CD14-positive monocyte (primary cell): ENCODE results near the gene DDX10. TPM values are rescaled to one million over a fixed set of nuclear protein-coding genes. Genes with fewer than 3 reads are reported as not detected.

ENCODE experiments used
- DNase-seq, 3 donors: peaks; one replicate each; pipeline ENCODE4 v3.0.0-alpha.2; 2011 to 2022
- H2AFZ ChIP-seq: 2 replicates; pipeline ENCODE4 v1.6.0; 2012; ENCODE audit warnings: mild to moderate bottlenecking, low read depth, low read length, inconsistent platforms; ENCODE audit not compliant: insufficient read depth, poor library complexity, severe bottlenecking
- H3K27ac ChIP-seq, 2 donors: 1 replicate in 1 of 2; 2 replicates in 1 of 2; pipeline ENCODE4 v1.5.1; 2012 to 2013; ENCODE audit warnings: low read length in 2 of 2, control low read depth in 1 of 2, inconsistent platforms in 1 of 2, low read depth in 1 of 2, mild to moderate bottlenecking in 1 of 2
- H3K27me3 ChIP-seq, 2 donors: one replicate each; pipeline versions ENCODE4 v1.6.0 to v1.6.1; 2011 to 2013; ENCODE audit warnings: low read length in 2 of 2; ENCODE audit not compliant: control insufficient read depth in 2 of 2, insufficient read depth in 2 of 2
- H3K36me3 ChIP-seq, 2 donors: replicated peaks in 1 of 2; 1 replicate in 1 of 2; 2 replicates in 1 of 2; pipeline versions ENCODE4 v1.5.1 to v1.6.1; 2012 to 2013; ENCODE audit warnings: low read length in 2 of 2, control low read depth in 1 of 2, inconsistent platforms in 1 of 2, mild to moderate bottlenecking in 1 of 2; ENCODE audit not compliant: insufficient read depth in 2 of 2, control insufficient read depth in 1 of 2
- H3K4me1 ChIP-seq, 2 donors: 1 replicate in 1 of 2; 2 replicates in 1 of 2; pipeline versions ENCODE4 v1.5.1 to v1.6.1; 2012 to 2013; ENCODE audit warnings: low read length in 2 of 2, control low read depth in 1 of 2, inconsistent platforms in 1 of 2, mild to moderate bottlenecking in 1 of 2, moderate library complexity in 1 of 2; ENCODE audit not compliant: insufficient read depth in 2 of 2, control insufficient read depth in 1 of 2
- H3K4me2 ChIP-seq: replicated peaks from 2 replicates; pipeline ENCODE3; 2012; ENCODE audit warnings: low read length, moderate library complexity, mild to moderate bottlenecking; ENCODE audit not compliant: poor library complexity, severe bottlenecking; ENCODE audit errors: extremely low read depth
- H3K4me3 ChIP-seq, 3 experiments: fragments of 200-600 bp in 1 of 3; sonication (generic) in 1 of 3; replicated peaks in 1 of 3; 1 replicate in 2 of 3; 2 replicates in 1 of 3; pipeline ENCODE4 v1.5.1; 2011 to 2013; ENCODE audit warnings: low read length in 3 of 3, mild to moderate bottlenecking in 3 of 3, control low read depth in 2 of 3, low read depth in 2 of 3, inconsistent platforms in 1 of 3, moderate library complexity in 1 of 3
- H3K79me2 ChIP-seq: 2 replicates; pipeline ENCODE4 v1.6.0; 2012; ENCODE audit warnings: mild to moderate bottlenecking, control low read depth, inconsistent platforms, low read length, moderate library complexity; ENCODE audit not compliant: insufficient read depth
- H3K9ac ChIP-seq: 2 replicates; pipeline ENCODE4 v1.6.0; 2017; ENCODE audit warnings: low read length, mild to moderate bottlenecking; ENCODE audit not compliant: insufficient read depth, poor library complexity, severe bottlenecking
- H3K9me3 ChIP-seq, 2 donors: replicated peaks in 1 of 2; 1 replicate in 1 of 2; 2 replicates in 1 of 2; pipeline versions ENCODE4 v1.5.1 to v1.6.1; 2012 to 2013; ENCODE audit warnings: low read length in 2 of 2, control low read depth in 1 of 2; ENCODE audit not compliant: control insufficient read depth in 1 of 2, insufficient read depth in 1 of 2
- H4K20me1 ChIP-seq: 2 replicates; pipeline ENCODE4 v1.6.0; 2012; ENCODE audit warnings: mild to moderate bottlenecking, low read length, control low read depth, moderate library complexity; ENCODE audit not compliant: insufficient read depth
- H3K27ac Mint-ChIP-seq, 7 donors: one replicate each; pipeline ENCODE4 v1.8.0; 2020; ENCODE audit warnings: mild to moderate bottlenecking in 7 of 7, mixed read lengths in 7 of 7, moderate library complexity in 6 of 7, inconsistent platforms in 2 of 7
- H3K27me3 Mint-ChIP-seq, 3 donors: one replicate each; pipeline ENCODE4 v1.8.0; 2021 to 2022; ENCODE audit warnings: low read depth in 3 of 3, mild to moderate bottlenecking in 3 of 3, mixed read lengths in 3 of 3, moderate library complexity in 3 of 3, inconsistent platforms in 1 of 3
- H3K36me3 Mint-ChIP-seq, 2 donors: one replicate each; pipeline ENCODE4 v1.8.0; 2020; ENCODE audit warnings: mixed read lengths in 2 of 2, inconsistent platforms in 1 of 2, mild to moderate bottlenecking in 1 of 2
- H3K4me1 Mint-ChIP-seq: one replicate; pipeline ENCODE4 v1.8.0; 2020; ENCODE audit warnings: mild to moderate bottlenecking, mixed read lengths
- H3K4me3 Mint-ChIP-seq, 2 donors: one replicate each; pipeline ENCODE4 v1.8.0; 2020; ENCODE audit warnings: mild to moderate bottlenecking in 2 of 2, mixed read lengths in 2 of 2, moderate library complexity in 1 of 2
- H3K9me3 Mint-ChIP-seq, 7 donors: one replicate each; pipeline ENCODE4 v1.8.0; 2020 to 2022; ENCODE audit warnings: mixed read lengths in 7 of 7, mild to moderate bottlenecking in 6 of 7, moderate library complexity in 6 of 7, inconsistent platforms in 2 of 7
- CTCF ChIP-seq: fragments of 200-600 bp; IDR thresholded peaks from one replicate; pipeline ENCODE4 v1.8.0; 2022; ENCODE audit warnings: antibody characterized with exemption, mild to moderate bottlenecking
- WGBS: methylation state at CpG from one replicate; pipeline ENCODE4 v1.1.5; 2013; ENCODE audit warnings: missing lambda C conversion rate; ENCODE audit not compliant: insufficient coverage; 5-methylcytosine and 5-hydroxymethylcytosine counted together
- intact Hi-C, 2 donors: fragments of 100-400 bp; cut with micrococcal nuclease; formaldehyde crosslinking; loops; one replicate each; pipeline versions ENCODE4 v1.15.0 to v1.15.1; 2023
- polyA plus RNA-seq, 3 donors: library from polyadenylated mRNA; depleted of rRNA in 1 of 3; unstranded in 2 of 3; stranded (reverse) in 1 of 3; fragments of 300-500 nt in 2 of 3; fragments of >200 nt in 1 of 3; fragmentation: Illumina TruSeq in 2 of 3; gene quantifications; 1 replicate in 2 of 3; 2 replicates in 1 of 3; pipeline ENCODE4 v1.2.3, GENCODE V29; 2012 to 2021

Gene DDX10
- polyA plus RNA-seq, 3 donors, result 5.0 to 6.3 (median 5.3) TPM

DNA sequence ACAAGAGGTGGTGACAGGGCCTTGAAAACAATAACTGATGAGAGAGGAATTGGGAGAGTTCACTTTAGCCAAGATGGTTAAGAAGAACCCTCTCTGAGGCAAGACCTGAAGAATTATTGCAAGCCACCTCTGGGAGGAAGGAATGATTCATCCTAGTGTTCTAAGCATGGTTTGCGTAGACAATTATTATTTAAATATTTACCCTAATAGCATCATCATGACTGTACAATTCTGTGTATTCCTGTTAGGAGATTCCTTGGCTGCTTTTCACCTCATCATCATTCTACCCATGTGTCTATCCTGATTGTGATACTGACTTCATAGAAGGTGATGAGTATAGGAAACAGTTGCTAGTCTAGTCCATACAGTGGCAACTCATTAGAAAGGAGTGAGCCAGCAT is 264.4 kb downstream of the DDX10 start:
- Mint-ChIP-seq H3K4me1 (no peaks in the 10 kb centered on the region), H3K4me3 (no peak overlapping the region), H3K27ac (peak overlapping the region in 1 of 7 donors; percentile 25), H3K9me3 (peaks cover 0 to 2% (median 0%) of the 10 kb centered on the region in 7 donors), H3K27me3 (peaks cover 0 to 2% (median 0%) of the 10 kb centered on the region in 3 donors), H3K36me3 (peaks cover 2 to 3% of the 10 kb centered on the region in 2 donors)
- H3K4me3 ChIP-seq, result no peak overlapping the region
- no peak overlapping the region for H3K27ac ChIP-seq
- H4K20me1 ChIP-seq, result no peaks in the 10 kb centered on the region
- no peak overlapping the region for H3K9ac ChIP-seq
- no peaks in the 10 kb centered on the region for H3K27me3 ChIP-seq
- no peak overlapping the region for H2AFZ ChIP-seq
- no peak overlapping the region for H3K4me2 ChIP-seq
- intact Hi-C loops, result no loop called here
- no peaks in the 10 kb centered on the region for H3K4me1 ChIP-seq
- H3K79me2 ChIP-seq, result no peaks in the 10 kb centered on the region
- DNase-seq, result peak in 1 of 3 donors; percentile 9
- TF ChIP-seq CTCF, result no peak
- no peaks in the 10 kb centered on the region for H3K36me3 ChIP-seq
- no peaks in the 10 kb centered on the region for H3K9me3 ChIP-seq
- no CpG with 5 or more reads among the region's 1 CpG for WGBS

DNA sequence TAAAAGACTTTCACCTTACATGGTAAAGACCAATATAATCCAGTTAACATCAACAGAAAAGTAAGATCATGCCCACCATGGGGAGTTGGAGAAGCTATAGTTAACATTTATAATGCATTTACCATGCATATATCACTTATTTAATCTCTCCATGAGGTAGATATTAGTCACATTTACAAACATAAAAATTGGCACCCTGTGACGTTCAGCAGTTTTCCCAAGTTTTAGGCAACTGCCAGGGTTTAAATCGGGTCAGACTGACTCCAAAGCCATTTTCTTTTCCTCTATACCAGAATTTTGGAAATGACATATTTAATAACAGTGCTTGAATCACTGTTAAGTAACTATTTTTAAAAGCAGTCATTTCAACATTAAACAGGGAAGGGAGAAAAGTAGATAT is 266.3 kb downstream of the DDX10 start:
- Mint-ChIP-seq H3K27me3 (peaks cover 0 to 2% (median 0%) of the 10 kb centered on the region in 3 donors), H3K27ac (no peak overlapping the region), H3K4me1 (no peaks in the 10 kb centered on the region), H3K9me3 (peaks cover 0 to 2% (median 0%) of the 10 kb centered on the region in 7 donors), H3K36me3 (peaks cover 2 to 5% of the 10 kb centered on the region in 2 donors), H3K4me3 (no peak overlapping the region)
- Histone ChIP-seq H3K27ac (no peak overlapping the region), H3K27me3 (no peaks in the 10 kb centered on the region), H2AFZ (no peak overlapping the region), H3K79me2 (no peaks in the 10 kb centered on the region), H3K4me2 (no peak overlapping the region), H3K9ac (no peak overlapping the region), H3K36me3 (no peaks in the 10 kb centered on the region), H3K4me3 (no peak overlapping the region), H4K20me1 (no peaks in the 10 kb centered on the region), H3K9me3 (no peaks in the 10 kb centered on the region), H3K4me1 (no peaks in the 10 kb centered on the region)
- no CpG with 5 or more reads among the region's 2 CpGs for WGBS
- no peak for DNase-seq
- TF ChIP-seq CTCF, result no peak
- intact Hi-C loops, result no loop called here
